ENCODE measurements around the gene KCNMA1.

Gene KCNMA1

DNA sequence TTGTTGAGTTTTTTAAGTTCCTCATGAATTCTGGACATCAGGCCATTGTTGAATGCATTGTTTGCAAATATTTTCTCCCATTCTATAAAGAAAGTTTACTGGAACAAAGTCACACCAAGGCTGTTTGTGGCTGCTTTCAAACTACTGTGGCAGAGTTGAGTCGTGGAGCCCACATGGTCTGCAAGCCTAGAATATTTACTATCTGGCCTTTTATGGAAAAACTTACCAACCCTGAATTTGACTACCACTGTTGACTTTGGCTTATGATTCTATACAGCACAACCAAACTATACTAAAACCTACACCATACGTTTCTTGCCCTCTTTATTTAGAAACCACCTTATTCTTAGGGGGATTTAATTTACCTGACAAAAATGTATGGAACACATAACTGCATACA is 239.1 kb downstream of the KCNMA1 start:
- H3K4me3 ChIP-seq (ENCODE audit: low read depth, low read length) = no peak overlapping the region
- in situ Hi-C loops (cut with HindIII; ENCODE audit: low sequenced_read_pairs) = no loop called here
- TF ChIP-seq, protein P1, sequence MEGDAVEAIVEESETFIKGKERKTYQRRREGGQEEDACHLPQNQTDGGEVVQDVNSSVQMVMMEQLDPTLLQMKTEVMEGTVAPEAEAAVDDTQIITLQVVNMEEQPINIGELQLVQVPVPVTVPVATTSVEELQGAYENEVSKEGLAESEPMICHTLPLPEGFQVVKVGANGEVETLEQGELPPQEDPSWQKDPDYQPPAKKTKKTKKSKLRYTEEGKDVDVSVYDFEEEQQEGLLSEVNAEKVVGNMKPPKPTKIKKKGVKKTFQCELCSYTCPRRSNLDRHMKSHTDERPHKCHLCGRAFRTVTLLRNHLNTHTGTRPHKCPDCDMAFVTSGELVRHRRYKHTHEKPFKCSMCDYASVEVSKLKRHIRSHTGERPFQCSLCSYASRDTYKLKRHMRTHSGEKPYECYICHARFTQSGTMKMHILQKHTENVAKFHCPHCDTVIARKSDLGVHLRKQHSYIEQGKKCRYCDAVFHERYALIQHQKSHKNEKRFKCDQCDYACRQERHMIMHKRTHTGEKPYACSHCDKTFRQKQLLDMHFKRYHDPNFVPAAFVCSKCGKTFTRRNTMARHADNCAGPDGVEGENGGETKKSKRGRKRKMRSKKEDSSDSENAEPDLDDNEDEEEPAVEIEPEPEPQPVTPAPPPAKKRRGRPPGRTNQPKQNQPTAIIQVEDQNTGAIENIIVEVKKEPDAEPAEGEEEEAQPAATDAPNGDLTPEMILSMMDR (IDR thresholded peaks at IDR 0.05; ENCODE audit: low read depth, low read length) = no peak
- peak; percentile 50 for DNase-seq (ENCODE audit: low read depth, low spot score)

DNA sequence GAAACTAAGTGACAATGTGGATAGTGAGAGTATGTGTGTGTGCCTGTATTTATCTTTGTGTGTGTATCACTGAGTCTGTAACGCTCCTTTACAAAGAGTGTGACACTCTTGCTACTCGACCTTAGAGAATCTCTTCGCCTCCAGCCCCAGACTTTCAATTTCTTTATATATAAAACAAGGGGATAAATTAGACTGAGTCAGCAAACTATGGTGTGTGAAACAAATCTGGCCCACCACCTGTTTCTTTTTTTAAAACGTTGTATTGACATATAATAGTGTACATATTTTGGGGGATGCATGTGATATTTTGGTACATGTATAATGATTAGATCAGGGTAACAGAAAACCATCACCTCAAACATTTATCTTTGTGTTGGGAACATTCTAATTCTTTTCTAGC is 240.5 kb downstream of the KCNMA1 start:
- no peak overlapping the region for H3K4me3 ChIP-seq (ENCODE audit: low read depth, low read length)
- in situ Hi-C loops (cut with HindIII; ENCODE audit: low sequenced_read_pairs) = no loop called here
- TF ChIP-seq, protein P1 (IDR thresholded peaks at IDR 0.05; ENCODE audit: low read depth, low read length) = no peak
- DNase-seq (ENCODE audit: low read depth, low spot score) = no peak

DNA sequence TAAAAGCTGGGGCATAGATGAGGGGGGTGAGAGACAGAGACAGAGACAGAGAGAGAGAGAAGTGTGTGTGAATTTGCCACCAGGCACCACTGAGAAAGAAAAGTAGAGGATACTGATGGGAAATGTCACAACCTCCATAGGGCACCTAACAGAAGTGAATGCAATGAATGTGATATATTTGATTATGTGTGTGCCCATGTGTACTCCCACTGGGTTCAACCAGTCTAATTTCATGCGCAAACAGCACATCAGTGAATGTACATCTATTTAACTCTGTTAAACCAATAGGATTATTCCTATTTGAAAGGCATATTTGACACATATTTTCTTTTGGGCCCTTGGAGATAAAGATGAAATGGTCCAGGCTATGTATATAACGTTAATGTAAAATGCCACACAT is 241.3 kb downstream of the KCNMA1 start:
- TF ChIP-seq, protein P1 (IDR thresholded peaks at IDR 0.05; ENCODE audit: low read depth, low read length) = no peak
- DNase-seq (ENCODE audit: low read depth, low spot score) = no peak
- H3K4me3 ChIP-seq (ENCODE audit: low read depth, low read length) = no peak overlapping the region
- in situ Hi-C loops (cut with HindIII; ENCODE audit: low sequenced_read_pairs) = no loop called here

DNA sequence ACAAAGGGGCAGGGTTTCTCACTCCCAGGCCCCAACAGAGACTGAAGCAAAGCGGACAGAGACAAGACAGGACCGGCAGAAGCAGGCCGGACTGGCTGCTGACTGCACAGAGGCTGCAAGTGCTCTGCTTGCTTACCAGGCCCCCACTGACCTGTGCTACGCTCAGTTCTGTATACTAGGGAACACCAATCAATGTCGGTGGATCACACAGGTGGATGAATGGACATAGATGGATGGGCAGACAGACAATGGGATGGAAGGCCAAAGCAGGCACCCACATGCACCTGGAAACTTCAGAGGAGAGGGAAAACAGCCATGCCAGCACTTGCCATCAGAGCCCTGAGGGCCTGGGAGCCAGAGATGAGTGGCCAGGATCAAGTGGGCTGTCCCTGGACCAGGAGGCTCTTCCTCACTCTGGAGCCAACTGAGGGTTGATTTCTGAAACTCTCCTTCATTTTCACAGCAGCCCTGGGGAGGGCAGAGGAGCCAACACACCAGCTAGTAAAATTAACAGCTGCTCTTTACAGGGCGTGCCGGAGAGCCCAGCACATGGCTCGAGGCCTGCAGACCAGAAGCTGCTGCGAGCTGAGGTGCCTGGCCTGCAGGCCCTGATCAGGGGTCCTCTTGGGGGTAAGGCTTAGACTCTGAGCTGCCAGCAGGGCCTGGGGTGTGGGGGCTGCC is 243.6 kb downstream of the KCNMA1 start:
- no peak for DNase-seq (ENCODE audit: low read depth, low spot score)
- in situ Hi-C loops (cut with HindIII; ENCODE audit: low sequenced_read_pairs) = no loop called here
- H3K4me3 ChIP-seq (ENCODE audit: low read depth, low read length) = no peak overlapping the region
- TF ChIP-seq, protein P1 (IDR thresholded peaks at IDR 0.05; ENCODE audit: low read depth, low read length) = no peak

DNA sequence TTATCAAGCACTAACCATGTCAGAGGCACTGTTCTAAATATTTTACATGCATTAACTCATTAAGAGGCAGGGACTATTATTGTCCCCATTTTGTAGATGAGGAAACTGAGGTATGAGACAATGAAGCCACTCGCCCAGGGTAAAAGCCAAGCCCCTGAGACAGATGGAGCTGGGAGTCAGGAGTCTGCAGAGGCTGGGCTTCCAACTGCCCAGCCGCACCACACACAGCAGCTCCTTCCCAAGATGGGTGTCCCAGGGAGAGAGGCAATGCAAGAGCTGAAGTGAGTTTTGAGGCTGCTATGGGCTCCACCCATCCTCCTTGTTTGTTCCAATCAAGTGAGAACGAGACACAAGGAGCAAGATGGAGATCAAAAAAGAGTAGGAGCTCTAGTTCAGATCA is 244.2 kb downstream of the KCNMA1 start:
- no peak overlapping the region for H3K4me3 ChIP-seq (ENCODE audit: low read depth, low read length)
- in situ Hi-C loops (cut with HindIII; ENCODE audit: low sequenced_read_pairs) = no loop called here
- no peak for DNase-seq (ENCODE audit: low read depth, low spot score)
- TF ChIP-seq, protein P1 (IDR thresholded peaks at IDR 0.05; ENCODE audit: low read depth, low read length) = no peak

DNA sequence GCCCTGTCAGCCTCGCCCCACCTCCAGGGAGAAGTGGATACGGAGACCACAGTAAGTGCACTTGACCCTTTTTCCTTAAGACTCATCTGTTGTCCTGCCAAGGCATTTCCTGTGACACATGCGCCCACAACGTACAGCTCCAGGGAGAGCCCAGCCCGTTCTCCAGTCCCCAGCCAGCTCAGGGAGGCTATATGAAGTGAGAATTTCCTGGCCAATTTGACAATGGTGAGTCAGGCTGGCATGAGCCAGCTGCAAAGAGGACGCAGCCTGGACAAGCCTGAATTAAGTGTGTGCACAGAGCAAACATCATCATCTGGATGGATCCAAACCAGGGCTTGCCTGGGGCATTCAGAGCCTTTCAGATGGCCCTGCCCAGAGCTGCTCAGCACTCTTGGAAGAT is 244.8 kb downstream of the KCNMA1 start:
- in situ Hi-C loops (cut with HindIII; ENCODE audit: low sequenced_read_pairs) = no loop called here
- H3K4me3 ChIP-seq (ENCODE audit: low read depth, low read length) = no peak overlapping the region
- TF ChIP-seq, protein P1 (IDR thresholded peaks at IDR 0.05; ENCODE audit: low read depth, low read length) = no peak
- peak; percentile 96 for DNase-seq (ENCODE audit: low read depth, low spot score)
